ENCODE measurements around the gene CDHR1.

Gene CDHR1

DNA sequence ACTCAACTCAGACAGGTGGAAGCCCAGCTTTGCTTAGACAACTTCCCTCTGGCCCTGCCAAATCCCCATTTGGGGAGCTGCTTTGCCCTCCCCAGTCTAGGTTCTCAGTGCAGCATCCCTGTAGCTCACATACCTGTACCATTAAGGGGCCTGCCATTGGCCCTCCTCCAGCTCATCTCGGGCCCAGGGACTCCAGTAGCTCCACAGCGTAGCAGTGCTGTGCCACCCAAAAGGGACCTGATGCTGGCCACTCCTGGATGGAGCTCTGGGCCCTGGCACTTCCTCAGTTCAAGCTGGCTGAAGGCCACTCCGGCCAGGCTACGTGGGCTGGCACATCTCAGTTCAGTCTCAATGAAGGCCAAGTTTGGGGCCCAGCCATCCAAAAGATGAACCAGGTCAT lies 39.6 kb downstream of the CDHR1 start:
- no peak for DNase-seq (ENCODE audit: low read depth)

DNA sequence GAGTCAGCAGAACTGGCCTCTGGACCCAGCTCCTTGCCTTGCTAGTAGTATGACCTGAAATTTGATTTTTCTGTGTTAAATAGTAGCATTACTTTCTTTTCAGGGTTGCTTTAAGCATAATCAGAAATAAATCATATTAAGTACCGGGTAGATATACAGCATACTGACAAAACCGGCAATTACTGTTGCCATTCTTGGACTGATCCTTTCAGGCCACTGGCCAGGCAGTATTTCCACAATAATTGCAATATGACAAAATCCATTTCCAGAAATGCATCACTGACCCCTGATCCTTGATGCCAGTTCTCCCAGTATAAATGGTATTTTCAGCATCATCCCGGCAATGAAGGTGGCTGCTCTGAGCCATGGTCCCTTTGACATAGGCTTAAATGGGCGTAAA lies 40.1 kb downstream of the CDHR1 start:
- no peak for DNase-seq (ENCODE audit: low read depth)

DNA sequence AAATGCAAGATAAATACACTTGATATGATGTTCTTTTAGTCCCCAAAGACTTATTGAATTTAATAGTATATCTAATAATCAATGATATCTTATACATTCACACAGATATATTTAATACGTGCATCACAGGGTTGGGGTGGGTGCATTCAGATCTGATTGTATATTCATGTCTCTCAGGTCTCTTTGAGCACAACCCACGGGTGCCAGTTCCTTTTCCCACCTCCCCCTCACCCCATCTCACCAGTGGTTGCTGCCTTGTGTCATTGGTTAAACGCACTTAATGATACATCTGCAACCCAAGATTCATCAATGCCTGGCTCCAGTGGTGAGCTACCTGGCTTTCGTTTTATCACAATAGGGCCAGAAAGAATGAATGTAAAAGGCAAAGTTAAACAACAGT lies 40.8 kb downstream of the CDHR1 start:
- no peak for DNase-seq (ENCODE audit: low read depth)

DNA sequence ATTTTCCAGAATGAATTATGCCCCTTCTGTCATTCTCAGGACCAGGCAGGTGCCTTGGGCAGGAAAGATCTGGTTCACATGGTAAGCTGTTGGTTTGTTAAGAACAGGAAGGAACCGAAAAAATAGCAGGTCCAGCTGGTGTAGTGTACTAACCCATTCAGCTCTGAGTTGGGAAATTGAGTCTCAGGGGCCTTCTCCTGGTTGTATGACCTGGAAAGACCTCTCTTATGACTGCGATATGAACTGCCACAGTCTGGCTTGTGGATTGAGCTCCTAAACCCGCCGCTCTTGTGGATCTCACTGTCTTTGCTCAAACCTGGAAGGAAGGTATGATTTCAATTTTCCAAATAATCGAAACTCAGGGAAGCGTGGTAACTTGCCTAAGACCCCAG lies 42.5 kb downstream of the CDHR1 start:
- no peak for DNase-seq (ENCODE audit: low read depth)

DNA sequence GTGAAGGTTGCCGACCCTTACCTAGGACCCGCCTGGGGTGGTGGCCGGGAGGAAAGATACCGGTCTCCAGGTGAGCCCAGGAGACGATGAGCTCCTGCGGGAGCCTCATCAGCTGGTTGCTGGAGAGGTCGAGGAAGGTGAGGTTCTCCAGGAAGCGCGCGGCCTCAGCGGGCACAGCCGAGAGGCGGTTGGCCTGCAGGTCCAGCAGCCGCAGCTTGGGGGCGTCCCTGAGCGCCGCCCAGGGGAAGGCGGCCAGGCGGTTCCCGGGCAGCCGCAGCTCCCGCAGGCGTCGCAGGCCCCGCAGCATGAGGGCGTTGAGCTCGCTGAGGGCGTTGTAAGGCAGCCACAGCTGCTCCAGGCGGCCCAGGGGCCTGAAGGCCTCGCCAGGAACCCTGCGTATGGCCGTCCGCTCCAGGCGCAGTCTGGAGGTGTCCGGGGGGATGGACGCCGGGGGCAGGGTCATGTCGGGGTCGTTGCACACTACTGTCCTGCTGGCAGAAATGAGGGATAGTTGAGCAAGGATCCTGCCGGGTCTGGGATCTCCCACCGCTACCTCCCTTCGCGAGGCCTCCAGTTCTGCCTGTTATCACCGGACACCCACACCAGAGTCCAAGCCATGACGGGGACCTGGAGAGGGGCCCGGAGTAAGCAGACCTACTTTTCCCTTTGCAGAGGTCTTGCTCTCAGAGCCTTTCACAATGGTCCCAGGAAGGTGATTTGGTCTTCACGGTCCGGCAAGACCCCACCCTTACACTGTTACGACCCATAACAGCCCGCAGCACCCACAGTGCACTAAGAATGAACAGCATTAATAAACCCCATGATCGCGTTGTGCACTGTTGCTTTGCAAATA lies 43.1 kb downstream of the CDHR1 start:
- DNase-seq (ENCODE audit: low read depth) = no peak

- DNase-seq (ENCODE audit: low read depth) = no peak
Measured at GRCh38 chr10:84238909-84239308, 44.6 kb downstream of the CDHR1 start.

DNA sequence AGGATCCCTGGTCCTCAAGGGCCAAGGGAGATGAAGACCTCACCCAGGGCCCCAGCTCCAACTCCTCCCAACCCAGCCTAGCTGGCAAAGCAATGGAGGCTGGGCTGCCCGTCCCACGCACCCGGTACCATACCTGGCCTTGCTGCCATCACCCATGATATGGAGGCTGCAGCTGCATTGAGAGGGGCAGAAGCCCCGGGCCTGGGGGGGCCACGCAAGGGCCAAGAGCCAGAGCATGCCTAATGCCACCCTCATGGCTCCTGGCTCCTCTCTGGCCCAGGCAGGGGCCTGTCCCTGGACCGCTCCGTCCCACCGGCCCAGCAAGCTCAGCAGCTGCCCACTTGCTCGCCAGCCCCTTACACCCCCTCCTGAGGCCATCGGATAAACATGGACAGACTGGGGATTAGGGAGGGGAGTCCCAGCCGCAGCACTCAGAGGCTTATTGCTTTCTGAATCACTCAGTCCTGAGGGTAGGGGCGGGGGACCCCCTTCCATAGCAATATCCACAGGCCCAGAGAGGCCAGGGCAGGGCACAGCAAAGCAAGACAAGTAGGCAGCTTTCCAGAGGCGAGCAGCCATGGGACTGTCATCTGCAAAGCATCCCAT lies 47.0 kb downstream of the CDHR1 start, which contains the start of gene LRIT1:
TSS of gene LRIT1 (minus strand) at position 362 of the 606 bp plus-strand sequence. CDS start at position 255, 107 bp downstream.
- DNase-seq (ENCODE audit: low read depth) = no peak

DNA sequence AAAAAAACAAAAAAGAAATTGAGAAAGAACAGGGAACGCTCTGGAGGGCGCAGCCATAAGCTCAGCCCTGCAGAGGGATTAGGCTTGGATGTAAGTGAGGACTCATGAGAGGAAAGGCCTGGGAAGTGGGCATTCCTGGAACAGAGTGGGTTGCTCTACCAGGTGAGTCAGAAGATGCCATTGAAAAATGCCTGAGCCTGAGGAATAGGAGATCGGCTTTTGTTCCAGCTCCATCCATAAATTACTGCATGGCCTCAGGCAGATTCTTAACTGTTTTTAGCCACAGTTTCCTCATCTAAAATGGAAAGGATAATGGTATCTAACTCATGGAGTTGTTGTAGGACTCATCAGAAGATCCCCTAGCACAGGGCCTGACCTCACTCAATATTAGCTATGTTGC lies 49.4 kb downstream of the CDHR1 start:
- no peak for DNase-seq (ENCODE audit: low read depth)

DNA sequence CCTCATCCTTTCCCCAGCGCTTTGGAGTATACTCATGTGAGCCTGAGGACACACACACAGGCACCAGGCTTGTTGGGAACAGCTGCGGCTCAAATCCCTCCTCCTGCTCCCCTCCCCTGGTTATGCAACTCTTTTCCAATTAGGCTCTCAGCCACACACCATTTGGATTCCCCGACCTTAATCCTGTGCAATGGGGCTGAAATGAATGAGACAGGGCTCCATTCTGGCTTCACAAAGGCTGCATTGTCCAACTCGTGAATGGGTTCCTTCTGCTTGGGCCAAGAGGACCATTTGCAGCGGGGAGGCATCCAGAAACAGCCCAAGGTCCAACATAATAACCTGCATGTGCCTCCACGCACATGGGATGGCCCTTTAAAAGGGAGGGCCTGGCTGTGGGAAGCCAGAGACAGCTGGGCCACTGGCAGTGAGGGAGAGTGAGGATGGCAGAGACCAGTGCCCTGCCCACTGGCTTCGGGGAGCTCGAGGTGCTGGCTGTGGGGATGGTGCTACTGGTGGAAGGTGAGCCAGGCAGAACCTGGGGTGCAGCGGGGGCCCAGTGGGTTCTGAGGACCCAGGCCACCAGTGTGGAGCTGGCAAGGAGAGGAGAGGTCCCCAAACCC lies 50.4 kb downstream of the CDHR1 start, which contains the start of gene RGR:
TSS of gene RGR (plus strand) at position 403 of the 620 bp plus-strand sequence. CDS start at position 441, 38 bp downstream.
- no peak for DNase-seq (ENCODE audit: low read depth)

GRCh38 chr10:84247496-84247895 lies 53.2 kb downstream of the CDHR1 start:
- no peak for DNase-seq (ENCODE audit: low read depth)

GRCh38 chr10:84248794-84249193 lies 54.5 kb downstream of the CDHR1 start:
- no peak for DNase-seq (ENCODE audit: low read depth)

- no peak for DNase-seq (ENCODE audit: low read depth)
Measured at GRCh38 chr10:84254552-84255478, 60.5 kb downstream of the CDHR1 start.

DNA sequence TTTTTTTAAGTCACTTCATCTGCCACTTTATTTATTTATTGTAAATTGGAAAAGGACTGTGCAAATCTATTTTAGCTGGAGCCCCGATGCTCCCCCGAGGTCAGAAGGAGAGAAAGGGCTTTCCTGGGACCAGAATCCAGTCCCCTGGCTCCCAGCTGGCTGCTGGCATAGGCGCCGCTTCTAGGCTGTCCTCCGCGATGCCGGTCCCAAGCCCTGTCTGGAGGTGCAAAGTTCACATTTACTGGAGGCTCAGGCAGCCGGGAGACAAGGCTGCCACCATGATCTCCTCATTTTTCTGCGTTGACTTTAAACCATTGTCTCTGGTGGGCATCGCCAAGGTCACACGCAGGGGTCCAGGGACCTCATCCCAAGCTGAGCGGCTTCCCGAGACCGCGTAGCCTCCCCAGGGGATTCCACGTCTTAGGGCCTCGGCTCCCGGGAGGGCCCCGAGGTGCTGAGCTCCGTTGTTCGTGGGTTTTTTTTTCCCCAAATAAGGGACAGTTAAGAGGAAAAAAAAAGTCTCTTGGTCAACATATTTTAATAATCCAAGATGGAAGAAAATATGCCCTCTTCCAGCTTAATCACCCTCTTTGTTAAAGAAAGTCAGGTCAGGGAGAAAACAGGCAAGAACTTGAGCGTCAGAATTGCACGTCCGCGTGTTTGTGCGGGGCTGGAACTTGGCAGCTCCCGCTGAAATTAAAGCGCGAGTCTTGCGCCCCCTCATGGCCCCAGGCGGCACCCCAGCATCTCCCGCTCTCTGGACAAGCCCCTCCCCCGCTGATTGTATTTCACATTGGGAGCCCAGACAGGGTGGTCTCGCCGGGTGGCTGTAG lies 62.4 kb downstream of the CDHR1 start:
- no peak for DNase-seq (ENCODE audit: low read depth)

DNA sequence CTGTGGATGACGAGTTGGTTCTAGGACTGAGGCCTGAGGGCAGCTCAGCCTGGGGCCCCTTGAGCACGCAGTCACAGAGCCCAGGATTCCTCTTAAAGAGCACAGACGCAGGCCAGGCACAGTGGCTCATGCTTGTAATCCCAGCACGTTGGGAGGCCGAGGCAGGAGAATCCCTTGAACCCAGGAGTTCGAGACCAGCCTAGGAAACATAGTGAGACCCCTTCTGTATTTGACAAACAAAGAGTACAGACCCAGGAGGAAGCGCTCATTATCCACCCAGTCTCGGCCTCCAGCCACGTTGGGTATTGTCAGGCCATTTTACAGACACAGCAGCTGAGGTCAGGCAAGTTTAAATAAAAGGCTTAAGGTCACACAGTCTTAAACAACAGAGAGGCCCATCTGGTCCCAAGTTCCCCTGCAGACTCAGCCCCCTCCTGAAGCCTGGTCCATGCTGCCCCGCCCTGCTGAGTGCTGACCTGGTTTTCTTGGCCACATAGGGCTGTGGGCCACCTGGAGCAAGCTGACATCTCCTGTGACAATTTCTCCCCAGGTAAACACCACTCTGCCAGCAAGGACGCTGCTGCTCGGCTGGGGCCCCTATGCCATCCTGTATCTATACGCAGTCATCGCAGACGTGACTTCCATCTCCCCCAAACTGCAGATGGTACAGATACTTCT lies 63.1 kb downstream of the CDHR1 start:
- no peak for DNase-seq (ENCODE audit: low read depth)

DNA sequence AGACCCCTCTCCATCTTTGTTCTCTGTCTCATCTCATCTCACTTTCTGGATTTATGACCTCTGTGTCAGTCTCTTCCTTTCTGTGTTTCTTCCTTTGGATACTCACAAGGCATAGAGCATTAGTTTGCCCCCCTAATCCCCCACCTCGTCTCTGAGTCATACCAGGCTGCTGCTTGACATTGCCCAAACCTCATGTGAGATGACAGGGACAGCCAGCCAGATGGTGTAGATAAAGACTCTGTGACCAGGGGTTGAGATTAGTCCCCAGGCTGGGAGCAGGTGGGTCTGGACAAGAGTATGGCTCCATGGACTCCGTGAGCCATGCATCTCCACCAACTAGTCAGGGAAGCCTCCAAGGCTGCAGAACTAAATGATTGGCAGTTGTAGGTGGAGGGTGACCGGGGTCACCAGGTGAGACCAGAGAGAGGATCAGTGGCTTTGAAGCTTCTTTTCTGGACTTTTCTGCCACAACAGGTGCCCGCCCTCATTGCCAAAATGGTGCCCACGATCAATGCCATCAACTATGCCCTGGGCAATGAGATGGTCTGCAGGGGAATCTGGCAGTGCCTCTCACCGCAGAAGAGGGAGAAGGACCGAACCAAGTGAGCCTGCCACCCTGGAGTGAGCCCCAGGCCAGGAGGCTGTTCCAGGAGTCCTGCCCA lies 63.8 kb downstream of the CDHR1 start:
- no peak for DNase-seq (ENCODE audit: low read depth)

- no peak for DNase-seq (ENCODE audit: low read depth)
Measured at GRCh38 chr10:84261236-84261915, 67.0 kb downstream of the CDHR1 start.

DNA sequence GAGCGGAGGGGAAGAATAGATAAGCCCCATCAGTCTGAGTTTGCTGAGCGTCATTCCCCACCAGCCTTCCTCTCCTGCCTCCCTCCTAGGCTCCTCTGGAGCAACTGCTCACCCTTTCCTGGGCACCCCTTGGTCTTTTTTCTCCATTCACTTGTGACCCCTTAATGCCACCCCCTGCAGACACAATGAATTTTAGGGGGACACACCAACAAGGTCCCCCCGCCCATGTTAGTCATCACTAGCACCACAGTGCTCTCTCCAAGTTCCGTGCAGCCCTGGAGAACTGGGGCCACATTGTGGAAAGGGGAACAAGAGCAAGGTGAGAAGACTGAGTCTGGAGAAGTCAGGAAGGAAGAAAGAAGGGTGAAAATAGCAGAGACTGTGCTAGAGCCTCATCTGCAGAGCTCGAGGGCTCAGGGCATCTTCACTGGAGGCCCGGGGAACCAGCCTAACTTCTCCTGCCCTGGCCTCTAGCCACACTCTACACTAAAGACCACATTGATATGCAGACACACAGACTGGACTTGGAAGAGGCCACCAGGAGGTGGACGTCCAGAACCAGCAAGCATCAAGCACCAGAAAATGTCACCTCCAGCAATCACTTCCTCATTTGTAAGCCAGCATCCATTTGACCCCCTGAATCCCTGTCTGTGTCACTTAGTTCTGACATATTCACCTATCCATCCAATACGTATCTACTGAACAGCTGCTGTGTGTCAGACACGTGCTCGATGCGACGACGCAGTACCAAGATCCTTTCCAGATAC lies 68.0 kb downstream of the CDHR1 start:
- no peak for DNase-seq (ENCODE audit: low read depth)

GRCh38 chr10:84263716-84264115 lies 69.4 kb downstream of the CDHR1 start:
- DNase-seq (ENCODE audit: low read depth) = no peak
